Subcutaneous adipose tissue (tissue), 4 donors: ENCODE measurements around the gene GATA5. TPM values are rescaled to one million over a fixed set of nuclear protein-coding genes. Genes with fewer than 3 reads are reported as not detected.

Experiments used
- CTCF ChIP-seq: fragments of 450-650 bp; IDR thresholded peaks from one replicate; pipeline ENCODE4 v1.5.1; 2016; ENCODE audit warnings: low read depth, mild to moderate bottlenecking, control low read depth, antibody characterized with exemption, moderate library complexity
- total RNA-seq, 4 donors: library from RNA; depleted of rRNA; stranded (reverse); fragments of >200 nt; gene quantifications; one replicate each; pipeline ENCODE4 v1.1.0, GENCODE V29; 2016

The GATA5 gene
- not detected for total RNA-seq

DNA sequence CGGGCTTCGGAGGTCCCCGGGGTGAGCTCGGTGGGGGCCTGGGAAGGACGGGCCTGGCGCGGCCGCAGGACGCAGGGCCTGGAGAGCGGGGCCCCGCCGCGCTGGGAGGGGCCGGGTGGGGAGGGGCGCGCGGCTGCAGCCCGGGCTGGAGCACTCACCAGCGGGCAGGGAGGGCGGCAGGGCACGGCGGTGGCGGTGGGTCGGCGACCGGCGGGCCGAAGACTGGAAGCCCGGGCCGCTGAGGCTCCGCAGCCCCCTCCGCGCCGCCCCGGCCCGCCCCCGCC is at the start of gene GATA5:
Gene GATA5 (minus strand): TSS at position 224 of the 284 bp plus-strand sequence. CDS start 474 bp downstream, outside the sequence.
- TF ChIP-seq CTCF = no peak

DNA sequence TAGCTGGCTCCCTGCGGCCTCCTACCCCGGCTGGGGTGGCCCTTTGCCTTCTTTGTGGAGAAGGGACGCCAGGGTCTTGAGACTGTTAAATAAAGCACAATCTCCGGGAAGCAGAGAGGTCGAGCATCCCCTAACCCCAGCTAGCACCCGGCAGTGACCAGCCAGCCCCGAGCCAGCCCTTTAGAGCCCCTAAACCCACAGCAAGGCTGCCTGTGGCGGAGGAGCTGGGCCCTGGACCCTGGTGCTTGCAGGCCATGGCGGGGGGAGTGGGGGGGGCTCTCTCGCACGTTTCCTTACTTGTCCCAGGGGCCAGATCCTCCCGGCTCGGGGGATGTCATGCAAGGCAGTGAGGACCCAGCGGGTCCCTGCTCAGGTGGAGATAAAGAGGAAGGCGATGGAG is 49.2 kb upstream of the GATA5 start:
- no peak for TF ChIP-seq CTCF

GRCh38 chr20:62524505-62524911 is 48.7 kb upstream of the GATA5 start:
- TF ChIP-seq CTCF = no peak

DNA sequence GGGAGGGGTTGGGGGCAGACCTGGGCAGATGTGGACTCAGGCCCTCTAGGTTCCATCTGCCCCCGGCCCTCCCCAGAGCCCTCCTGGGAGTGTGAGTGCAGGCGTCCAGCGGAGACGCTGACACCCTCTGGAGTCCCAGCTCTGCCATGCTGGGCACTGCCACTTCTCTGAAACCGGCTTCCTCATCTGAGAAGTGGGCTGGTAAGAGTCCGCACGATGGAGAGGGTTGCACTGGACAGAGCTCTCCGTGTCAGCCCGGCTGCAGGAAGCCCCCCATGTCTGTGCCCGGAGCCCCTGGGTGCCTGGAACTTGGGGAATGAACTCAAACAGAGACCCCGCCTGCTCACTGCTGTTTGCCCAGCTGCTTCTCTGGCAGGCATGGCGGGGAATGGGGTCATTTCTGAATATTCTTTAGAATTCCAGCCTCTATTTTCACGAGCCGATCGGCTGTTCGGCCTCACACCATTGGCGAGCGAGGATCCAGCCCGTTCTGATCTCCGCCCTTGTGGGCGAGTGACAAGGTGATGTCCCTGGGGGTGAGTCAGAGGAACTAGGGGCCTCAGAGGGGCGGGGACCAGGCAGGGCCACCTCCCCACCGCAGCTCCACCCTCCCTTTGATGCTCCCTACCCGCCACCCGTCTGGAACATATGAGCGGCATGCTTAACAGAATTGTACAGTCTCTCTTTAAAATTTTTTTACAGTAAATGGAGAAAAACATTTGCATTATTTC is 47.8 kb upstream of the GATA5 start:
- TF ChIP-seq CTCF = no peak

GRCh38 chr20:62522748-62523396 is 47.1 kb upstream of the GATA5 start:
- no peak for TF ChIP-seq CTCF

GRCh38 chr20:62519826-62520225 is 44.0 kb upstream of the GATA5 start:
- no peak for TF ChIP-seq CTCF

DNA sequence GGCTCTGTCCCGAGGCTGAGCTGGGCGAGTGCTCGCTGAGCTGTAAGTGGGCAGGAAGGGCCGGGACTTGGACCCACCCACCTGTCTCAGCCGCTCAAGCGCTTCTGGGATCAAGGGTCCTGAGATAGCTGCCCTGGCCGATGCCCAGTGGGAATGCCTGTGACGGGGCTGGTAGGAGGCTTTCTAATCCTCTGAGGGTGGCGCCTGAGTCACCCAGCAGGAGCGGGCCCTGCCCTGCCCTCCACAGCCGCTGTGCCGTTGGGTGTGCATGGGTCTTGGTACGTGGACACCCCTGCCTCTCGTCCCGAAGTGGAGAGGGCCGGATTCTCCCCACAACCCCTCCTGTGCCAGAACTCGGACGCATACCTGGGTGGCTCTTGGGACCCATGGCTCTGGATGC is 43.1 kb upstream of the GATA5 start:
- no peak for TF ChIP-seq CTCF
